Esophagus squamous epithelium (tissue), 4 donors: Measurements from ENCODE around the gene RNF169.

Source experiments
- CTCF ChIP-seq, 6 experiments: fragments of 450-650 bp in 4 of 6; fragments of 200-600 bp in 2 of 6; sonication (generic) in 2 of 6; IDR thresholded peaks; one replicate each; pipeline ENCODE4 v1.5.1; 2016 to 2019; ENCODE audit warnings: antibody characterized with exemption in 6 of 6, mild to moderate bottlenecking in 4 of 6, moderate library complexity in 4 of 6
- POLR2A ChIP-seq, 4 donors: fragments of 450-650 bp; IDR thresholded peaks; one replicate each; pipeline ENCODE4 v1.6.1; 2017; ENCODE audit warnings: antibody characterized with exemption in 4 of 4, mild to moderate bottlenecking in 4 of 4, moderate library complexity in 3 of 4

GRCh38 chr11:74723511-74723910 lies 25.1 kb upstream of the RNF169 start:
- TF ChIP-seq CTCF (IDR thresholded peaks at IDR 0.05) (no peak), POLR2A (IDR thresholded peaks at IDR 0.05) (no peak)
